Measurements from ENCODE around the gene ATP9B. TPM values are rescaled to one million over a fixed set of nuclear protein-coding genes. Genes with fewer than 3 reads are reported as not detected.
A peak's percentile ranks its signal among the peaks of the same experiment; 100 is the strongest.
"Not testable (repeated sequence)": the region's sequence is repeated elsewhere in the genome, so short reads cannot be mapped to it uniquely, and the experiment has no call there.

ATP9B gene
- total RNA-seq, 2 donors from 2014 or later: 25.9 to 34.6 TPM

DNA sequence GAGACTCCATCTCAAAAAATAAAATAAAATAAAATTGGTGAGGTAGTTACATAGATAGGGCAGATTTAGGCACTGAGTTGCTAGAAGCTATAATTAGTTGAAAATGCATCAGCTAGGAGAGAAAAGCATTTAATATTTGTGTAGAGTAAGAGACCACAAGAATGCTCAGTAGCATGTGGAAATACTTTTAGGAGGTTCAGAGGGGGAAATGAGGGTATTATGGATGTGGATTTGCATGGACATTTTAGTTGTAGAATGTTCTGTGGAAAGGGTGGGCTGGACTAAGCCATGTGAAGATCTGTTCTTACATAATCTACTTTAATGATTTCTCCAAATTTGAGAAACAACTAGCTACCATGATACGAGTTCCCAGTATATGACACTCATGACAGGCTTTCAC is 95.5 kb downstream of the ATP9B start:
- H3K36me3 Mint-ChIP-seq: peaks cover 4 to 6% of the 10 kb centered on the region in 2 donors
- DNase-seq (ENCODE audit: low spot score in 2 of 2) (no peak), ATAC-seq (no peak)
- H3K27ac Mint-ChIP-seq: no peak overlapping the region
- H3K9me3 Mint-ChIP-seq: no peaks in the 10 kb centered on the region

DNA sequence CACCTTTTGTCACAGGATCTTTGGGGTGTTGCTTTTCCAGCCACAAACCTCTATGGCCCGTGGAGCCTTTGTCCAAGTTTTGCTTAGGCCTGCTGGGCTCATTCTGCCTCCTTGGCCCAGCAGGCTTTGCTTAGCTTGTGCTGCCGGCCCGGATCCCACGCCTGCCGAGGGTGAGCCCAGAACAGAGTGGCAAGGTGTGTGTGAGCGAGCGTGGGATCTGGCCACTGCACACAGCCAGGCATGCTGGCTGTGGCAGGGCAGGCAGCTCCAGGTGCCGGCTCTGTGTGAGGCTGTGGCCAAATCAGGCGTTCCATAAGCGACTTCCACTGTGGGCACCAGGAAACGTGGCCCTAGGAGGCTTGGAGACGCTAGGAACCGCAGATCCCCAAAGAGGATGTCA is 97.5 kb downstream of the ATP9B start:
- Mint-ChIP-seq H3K36me3 (peaks cover 0 to 4% of the 10 kb centered on the region in 2 donors), H3K27ac (no peak overlapping the region), H3K9me3 (no peaks in the 10 kb centered on the region)
- no peak for DNase-seq (ENCODE audit: low spot score in 2 of 2)
- no peak for ATAC-seq

GRCh38 chr18:79167526-79168190 is 98.5 kb downstream of the ATP9B start:
- Mint-ChIP-seq H3K36me3 (peaks cover 0 to 4% of the 10 kb centered on the region in 2 donors), H3K27ac (no peak overlapping the region), H3K9me3 (no peaks in the 10 kb centered on the region)
- ATAC-seq: no peak
- DNase-seq (ENCODE audit: low spot score in 2 of 2): no peak

- no peaks in the 10 kb centered on the region for H3K9me3 Mint-ChIP-seq
- no peak overlapping the region for H3K27ac Mint-ChIP-seq
- peaks cover 0 to 4% of the 10 kb centered on the region in 2 donors for H3K36me3 Mint-ChIP-seq
- DNase-seq (ENCODE audit: low spot score in 2 of 2) (no peak), ATAC-seq (no peak)
Measured at GRCh38 chr18:79169958-79170555, 100.9 kb downstream of the ATP9B start.

GRCh38 chr18:79172331-79172730 is 103.1 kb downstream of the ATP9B start:
- H3K27ac Mint-ChIP-seq; DNase-seq (ENCODE audit: low spot score in 2 of 2); H3K9me3 Mint-ChIP-seq; ATAC-seq; H3K36me3 Mint-ChIP-seq: not testable (repeated sequence)

DNA sequence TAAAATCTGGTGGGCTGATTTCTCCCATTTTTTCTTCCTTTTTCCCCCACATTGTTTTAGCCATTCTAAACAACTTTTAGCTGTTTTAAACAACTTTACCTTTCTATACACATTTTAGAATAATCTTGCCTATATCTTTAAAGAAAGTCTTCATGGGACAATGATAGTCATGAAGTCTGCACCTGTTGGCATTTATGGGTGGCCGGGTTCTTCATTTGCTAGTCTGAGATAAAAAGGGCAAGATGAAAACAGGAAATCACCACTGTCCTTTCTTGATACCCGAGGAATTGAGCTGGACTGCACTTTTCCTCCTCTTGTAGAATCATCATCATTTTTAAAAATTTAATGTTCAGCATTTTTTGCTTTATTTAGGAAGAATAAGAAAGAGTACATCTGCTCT is 104.5 kb downstream of the ATP9B start:
- H3K36me3 Mint-ChIP-seq: peaks cover 0 to 4% of the 10 kb centered on the region in 2 donors
- H3K27ac Mint-ChIP-seq: no peak overlapping the region
- DNase-seq (ENCODE audit: low spot score in 2 of 2) (no peak), ATAC-seq (no peak)
- no peaks in the 10 kb centered on the region for H3K9me3 Mint-ChIP-seq

DNA sequence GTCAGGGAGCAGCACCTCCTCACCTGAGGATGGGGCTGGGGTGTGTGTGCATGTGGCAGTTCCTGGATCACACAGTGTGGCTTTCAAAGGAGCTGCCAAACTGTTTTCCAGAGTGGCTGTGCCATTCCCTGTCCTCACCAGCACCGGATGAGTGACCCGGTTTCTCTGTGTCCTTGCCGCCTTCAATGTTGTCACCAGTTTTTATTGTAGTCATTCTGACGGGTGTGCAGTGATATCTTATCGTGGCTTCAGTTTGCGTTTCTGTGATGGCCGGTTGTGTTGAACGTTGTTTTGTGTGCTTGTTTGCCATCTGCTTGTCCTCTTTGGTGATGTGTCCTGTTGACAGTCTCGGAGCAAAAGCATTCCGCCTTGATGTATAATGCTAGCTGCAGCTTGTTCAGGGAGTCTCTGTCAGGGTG is 108.9 kb downstream of the ATP9B start:
- ATAC-seq (no peak), DNase-seq (ENCODE audit: low spot score in 2 of 2) (no peak)
- Mint-ChIP-seq H3K36me3 (peaks cover 0 to 14% of the 10 kb centered on the region in 2 donors), H3K27ac (no peak overlapping the region), H3K9me3 (no peaks in the 10 kb centered on the region)

- DNase-seq (ENCODE audit: low spot score in 2 of 2) (no peak), ATAC-seq (no peak)
- no peaks in the 10 kb centered on the region for H3K9me3 Mint-ChIP-seq
- H3K27ac Mint-ChIP-seq: no peak overlapping the region
- H3K36me3 Mint-ChIP-seq: peaks cover 0 to 14% of the 10 kb centered on the region in 2 donors
Measured at GRCh38 chr18:79182047-79182713, 113.0 kb downstream of the ATP9B start.

- H3K9me3 Mint-ChIP-seq: no peaks in the 10 kb centered on the region
- no peak overlapping the region for H3K27ac Mint-ChIP-seq
- DNase-seq (ENCODE audit: low spot score in 2 of 2) (no peak), ATAC-seq (no peak)
- H3K36me3 Mint-ChIP-seq: peaks cover 0 to 15% of the 10 kb centered on the region in 2 donors
Measured at GRCh38 chr18:79185648-79186047, 116.5 kb downstream of the ATP9B start.

DNA sequence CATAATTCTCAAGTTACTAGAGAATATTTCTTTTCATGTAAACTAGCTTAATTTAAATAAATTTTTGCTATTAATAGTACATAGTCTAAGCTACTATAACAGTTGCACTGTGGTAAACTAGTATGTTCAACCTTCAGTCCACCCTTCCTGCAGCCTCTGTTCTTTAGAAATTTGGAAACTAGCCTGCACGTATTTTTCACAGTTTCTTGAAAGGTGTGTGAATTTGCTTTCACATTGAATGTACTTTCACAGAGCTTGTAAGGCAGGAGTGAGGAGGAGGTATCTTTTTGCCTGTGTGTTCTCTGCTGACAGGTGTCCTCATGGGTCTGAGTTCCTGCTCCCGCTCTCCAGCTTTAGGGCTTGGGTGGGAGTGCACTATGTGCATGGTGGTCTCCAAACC is 117.5 kb downstream of the ATP9B start:
- Mint-ChIP-seq H3K36me3 (peaks cover 0 to 7% of the 10 kb centered on the region in 2 donors), H3K9me3 (no peaks in the 10 kb centered on the region), H3K27ac (no peak overlapping the region)
- ATAC-seq (peak in 1 of 2 donors; percentile 84), DNase-seq (ENCODE audit: low spot score in 2 of 2) (no peak)

DNA sequence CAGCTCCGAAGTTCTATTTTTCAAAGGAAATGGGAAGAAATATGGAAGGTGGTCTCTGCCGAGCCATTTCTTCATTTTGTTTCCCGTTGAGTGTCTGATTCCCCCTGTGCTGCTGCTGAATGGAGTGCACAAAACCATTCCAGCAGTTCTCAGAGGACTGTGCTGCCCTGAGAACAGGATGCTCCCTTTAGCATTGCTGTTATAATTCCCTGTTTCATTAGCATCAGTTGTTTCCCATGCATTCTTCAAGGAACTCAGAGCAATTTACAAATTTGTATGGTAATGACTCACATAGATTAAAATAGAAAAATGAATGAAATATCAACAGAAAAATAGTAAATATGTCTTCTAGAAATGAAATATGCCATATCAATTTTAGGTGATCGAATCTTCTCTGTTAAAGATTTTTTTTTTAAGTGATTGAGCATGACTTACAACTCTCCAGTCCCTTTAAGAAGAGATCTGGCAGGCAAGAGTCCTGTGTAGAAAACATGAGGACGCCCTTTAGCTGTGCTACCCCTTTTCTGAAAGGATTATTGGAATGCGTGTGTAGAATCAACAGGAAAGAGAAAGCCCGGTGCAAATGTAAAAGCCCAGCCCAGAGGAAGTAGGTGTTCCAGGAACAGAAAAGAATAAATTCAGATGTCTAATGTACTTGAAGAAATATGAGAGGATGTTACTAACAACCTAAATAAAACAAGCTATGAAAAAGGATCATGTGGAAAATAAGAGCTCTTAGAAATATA is 118.5 kb downstream of the ATP9B start:
- DNase-seq (ENCODE audit: low spot score in 2 of 2) (no peak), ATAC-seq (no peak)
- Mint-ChIP-seq H3K27ac (no peak overlapping the region), H3K9me3 (no peaks in the 10 kb centered on the region), H3K36me3 (peaks cover 0 to 5% of the 10 kb centered on the region in 2 donors)

DNA sequence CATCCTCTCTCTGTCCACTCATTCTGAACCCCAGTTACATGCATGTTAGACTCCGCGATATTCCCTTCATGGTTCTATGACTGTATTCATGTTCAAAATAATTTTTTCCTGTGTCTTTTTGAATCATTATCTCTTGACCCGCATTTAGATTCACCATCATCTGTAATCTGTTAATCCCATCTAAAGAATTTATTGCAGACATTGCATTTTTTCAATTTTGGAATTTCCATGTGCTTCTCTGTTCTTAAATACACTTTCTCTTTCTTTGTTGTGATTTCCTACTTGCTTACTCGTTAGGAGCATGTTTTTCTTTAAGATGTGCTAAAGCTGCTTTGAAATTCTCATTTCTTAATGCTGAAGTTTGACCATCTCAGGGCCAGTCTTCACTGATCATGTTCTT is 122.2 kb downstream of the ATP9B start:
- Mint-ChIP-seq H3K36me3 (peaks cover 0 to 5% of the 10 kb centered on the region in 2 donors), H3K9me3 (no peaks in the 10 kb centered on the region), H3K27ac (peak overlapping the region in 1 of 2 donors; percentile 10)
- no peak for ATAC-seq
- DNase-seq (ENCODE audit: low spot score in 2 of 2): no peak

GRCh38 chr18:79191956-79192355 is 122.8 kb downstream of the ATP9B start:
- DNase-seq (ENCODE audit: low spot score in 2 of 2) (no peak), ATAC-seq (peak in 1 of 2 donors; percentile 97)
- Mint-ChIP-seq H3K9me3 (no peaks in the 10 kb centered on the region), H3K27ac (peak overlapping the region in 1 of 2 donors; percentile 61), H3K36me3 (peaks cover 0 to 5% of the 10 kb centered on the region in 2 donors)

DNA sequence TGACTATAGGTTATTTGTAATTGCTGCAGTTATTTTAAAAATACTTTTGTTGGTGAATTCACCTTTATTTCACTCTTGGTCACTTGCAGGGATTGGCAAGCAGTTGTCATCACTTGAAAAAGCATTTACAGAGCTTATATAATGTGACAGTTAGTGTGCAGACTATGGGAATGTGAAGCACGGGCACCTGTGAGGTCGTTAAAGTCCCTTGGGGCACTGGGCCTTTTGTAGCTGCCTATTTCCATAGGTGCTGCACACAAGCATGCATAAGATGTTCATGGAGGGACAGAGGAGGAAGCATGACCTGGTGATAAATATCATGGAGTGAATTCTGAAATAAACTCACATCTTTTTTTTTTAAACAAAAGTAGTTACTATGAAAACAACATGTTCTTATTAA is 124.6 kb downstream of the ATP9B start:
- ATAC-seq (no peak), DNase-seq (ENCODE audit: low spot score in 2 of 2) (no peak)
- H3K36me3 Mint-ChIP-seq: peaks cover 0 to 5% of the 10 kb centered on the region in 2 donors
- H3K9me3 Mint-ChIP-seq: no peaks in the 10 kb centered on the region
- no peak overlapping the region for H3K27ac Mint-ChIP-seq

DNA sequence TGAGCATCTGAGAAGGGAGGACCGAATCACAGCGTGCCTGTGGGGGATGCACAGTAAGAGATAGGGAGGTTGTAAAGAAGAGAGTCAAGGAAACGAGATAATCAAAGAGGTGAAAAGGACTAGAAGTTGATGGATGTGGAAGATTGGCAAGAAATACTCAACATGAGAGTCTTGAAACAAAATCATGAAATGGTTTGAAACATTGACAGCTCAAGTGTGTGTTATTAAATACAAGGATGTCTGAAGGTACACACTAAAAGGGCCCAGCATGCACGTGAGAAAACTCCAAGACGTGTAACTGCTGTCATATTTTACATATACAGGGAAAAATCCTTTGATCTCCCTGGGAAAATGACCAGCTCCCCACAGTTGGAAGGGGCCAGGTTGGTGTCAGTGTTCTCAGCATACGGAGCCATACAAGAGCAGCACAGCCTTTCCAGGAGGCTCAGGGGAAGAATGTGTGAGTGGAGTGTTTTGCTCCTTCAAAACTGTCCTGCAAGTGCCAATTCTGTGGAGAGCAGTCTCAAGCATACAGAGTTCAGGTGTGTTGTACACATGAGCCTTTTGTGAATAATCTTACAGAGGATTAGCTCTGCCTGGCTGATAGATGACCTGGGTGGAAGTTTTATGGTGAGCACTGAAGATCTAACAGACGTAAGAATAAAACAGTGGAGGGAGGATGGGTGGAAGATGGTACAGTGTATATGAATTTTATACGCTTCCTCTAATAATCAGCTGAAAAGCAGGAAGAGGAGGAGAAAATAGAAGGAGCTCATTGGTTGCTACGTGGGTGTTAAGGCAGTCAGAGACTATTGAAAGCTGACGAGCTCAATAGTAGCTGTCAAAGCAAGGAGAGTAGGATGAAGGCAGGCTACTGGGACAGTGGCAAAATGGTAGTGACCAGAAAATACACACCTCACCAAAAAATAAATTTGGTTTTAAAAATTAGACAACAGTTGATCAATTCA is 126.8 kb downstream of the ATP9B start:
- no peaks in the 10 kb centered on the region for H3K36me3 Mint-ChIP-seq
- DNase-seq (ENCODE audit: low spot score in 2 of 2) (no peak), ATAC-seq (no peak)
- H3K27ac Mint-ChIP-seq: no peak overlapping the region
- no peaks in the 10 kb centered on the region for H3K9me3 Mint-ChIP-seq

- H3K27ac Mint-ChIP-seq: no peak overlapping the region
- H3K36me3 Mint-ChIP-seq: no peaks in the 10 kb centered on the region
- no peak for DNase-seq (ENCODE audit: low spot score in 2 of 2)
- no peaks in the 10 kb centered on the region for H3K9me3 Mint-ChIP-seq
- no peak for ATAC-seq
Measured at GRCh38 chr18:79197531-79197930, 128.3 kb downstream of the ATP9B start.

Measured in activated naive CD4-positive, alpha-beta T cell treated with anti-CD3 and anti-CD28 coated beads, Interleukin-2, amount 50 U/mL, for 72 hours (primary cell).